HFF-Myc (cell line): ENCODE data around the gene UVSSA.

Source experiments
- DNase-seq: peaks from one replicate; pipeline ENCODE4 v3.0.0-alpha.2; 2011; ENCODE audit warnings: low read depth; ENCODE audit errors: extremely low read depth
- H3K4me3 ChIP-seq: replicated peaks from 2 replicates; pipeline ENCODE4 v1.5.1; 2011; ENCODE audit warnings: low read depth, mild to moderate bottlenecking, control low read depth, low read length
- TF ChIP-seq, protein P1 (sequence below): IDR thresholded peaks from 2 replicates; pipeline ENCODE4 v1.5.1; 2012; ENCODE audit warnings: mild to moderate bottlenecking, low read depth, low read length, control low read depth; ENCODE audit errors: missing control alignments

The UVSSA gene

DNA sequence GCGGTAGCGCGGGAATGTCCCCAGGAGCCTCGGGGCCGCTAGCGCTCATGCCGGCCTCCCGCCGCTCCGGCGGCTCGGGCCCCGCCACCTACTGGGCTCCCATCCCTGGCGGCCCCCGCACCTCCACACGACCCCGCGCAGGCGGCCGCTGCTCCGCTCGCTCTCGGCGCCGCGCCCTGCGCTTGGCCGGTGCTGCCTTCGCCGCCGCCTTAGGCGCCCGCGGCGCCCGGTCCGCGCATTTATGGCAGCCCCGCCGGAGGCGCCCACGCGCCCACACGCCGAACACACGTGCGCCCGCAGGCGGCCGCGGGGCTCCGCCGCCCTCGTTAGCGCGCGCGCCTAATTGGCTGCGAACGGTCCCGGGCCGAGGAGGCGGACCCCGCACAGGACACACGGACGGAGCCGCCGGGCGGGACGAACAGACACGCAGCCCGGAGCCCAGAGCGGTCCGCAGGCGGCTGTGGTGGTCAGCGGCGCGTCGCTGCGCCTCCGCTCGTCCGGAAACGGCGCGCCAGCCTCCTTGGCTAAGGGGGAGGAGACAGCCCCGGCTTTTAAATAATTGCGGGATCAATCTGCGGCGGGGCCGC, 59.5 kb downstream of the UVSSA start, which contains the start of gene NKX1-1:
Gene NKX1-1 (minus strand): TSS at position 49 of the 587 bp plus-strand sequence. CDS start 0 bp downstream, at position 49.
- H3K4me3 ChIP-seq = no peak within 1 kb of the TSS
- no peak for DNase-seq
- TF ChIP-seq, protein P1, sequence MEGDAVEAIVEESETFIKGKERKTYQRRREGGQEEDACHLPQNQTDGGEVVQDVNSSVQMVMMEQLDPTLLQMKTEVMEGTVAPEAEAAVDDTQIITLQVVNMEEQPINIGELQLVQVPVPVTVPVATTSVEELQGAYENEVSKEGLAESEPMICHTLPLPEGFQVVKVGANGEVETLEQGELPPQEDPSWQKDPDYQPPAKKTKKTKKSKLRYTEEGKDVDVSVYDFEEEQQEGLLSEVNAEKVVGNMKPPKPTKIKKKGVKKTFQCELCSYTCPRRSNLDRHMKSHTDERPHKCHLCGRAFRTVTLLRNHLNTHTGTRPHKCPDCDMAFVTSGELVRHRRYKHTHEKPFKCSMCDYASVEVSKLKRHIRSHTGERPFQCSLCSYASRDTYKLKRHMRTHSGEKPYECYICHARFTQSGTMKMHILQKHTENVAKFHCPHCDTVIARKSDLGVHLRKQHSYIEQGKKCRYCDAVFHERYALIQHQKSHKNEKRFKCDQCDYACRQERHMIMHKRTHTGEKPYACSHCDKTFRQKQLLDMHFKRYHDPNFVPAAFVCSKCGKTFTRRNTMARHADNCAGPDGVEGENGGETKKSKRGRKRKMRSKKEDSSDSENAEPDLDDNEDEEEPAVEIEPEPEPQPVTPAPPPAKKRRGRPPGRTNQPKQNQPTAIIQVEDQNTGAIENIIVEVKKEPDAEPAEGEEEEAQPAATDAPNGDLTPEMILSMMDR = no peak

GRCh38 chr4:1406981-1407656, 60.1 kb downstream of the UVSSA start:
- TF ChIP-seq, protein P1 = no peak
- no peak for DNase-seq
- no peak overlapping the region for H3K4me3 ChIP-seq

DNA sequence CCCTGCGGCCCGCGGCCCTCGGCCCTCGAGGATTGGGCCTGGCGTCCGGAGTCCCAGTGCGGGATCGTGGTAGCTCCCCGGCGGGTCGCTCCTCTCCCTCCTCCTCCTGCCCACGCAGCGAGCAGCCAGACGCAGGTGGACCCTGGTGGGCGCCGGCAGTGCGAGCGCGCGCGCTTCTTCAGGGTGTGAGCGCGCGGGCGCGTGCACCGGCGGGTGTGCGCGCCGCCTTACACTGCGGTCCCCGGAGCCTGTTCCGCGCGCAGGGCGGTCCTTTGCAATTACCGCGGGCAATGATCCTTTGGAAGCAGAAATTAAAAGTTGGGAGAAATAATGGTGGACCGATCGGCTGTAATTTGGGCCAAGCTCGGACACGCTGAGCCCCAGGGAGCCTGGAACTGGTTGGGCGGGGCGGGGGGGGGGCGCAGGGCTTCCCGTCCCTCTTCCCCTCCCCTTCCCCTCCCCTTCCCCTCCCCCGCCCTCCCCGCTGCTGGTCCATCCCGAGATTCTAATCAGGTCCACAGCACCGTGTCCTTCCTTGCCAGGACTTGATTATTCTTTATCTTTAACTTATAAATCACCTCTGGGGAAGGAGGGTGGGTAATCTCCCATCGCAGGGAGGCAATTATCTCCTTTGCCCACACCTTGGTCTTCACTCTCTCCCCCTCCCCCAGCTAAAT, 60.8 kb downstream of the UVSSA start:
- TF ChIP-seq, protein P1 = no peak
- no peak for DNase-seq
- no peak overlapping the region for H3K4me3 ChIP-seq

- TF ChIP-seq, protein P1 = peak; percentile 8
- no peak for DNase-seq
- H3K4me3 ChIP-seq = no peak overlapping the region
These were observed 61.4 kb downstream of the UVSSA start for GRCh38 chr4:1408418-1408817.

DNA sequence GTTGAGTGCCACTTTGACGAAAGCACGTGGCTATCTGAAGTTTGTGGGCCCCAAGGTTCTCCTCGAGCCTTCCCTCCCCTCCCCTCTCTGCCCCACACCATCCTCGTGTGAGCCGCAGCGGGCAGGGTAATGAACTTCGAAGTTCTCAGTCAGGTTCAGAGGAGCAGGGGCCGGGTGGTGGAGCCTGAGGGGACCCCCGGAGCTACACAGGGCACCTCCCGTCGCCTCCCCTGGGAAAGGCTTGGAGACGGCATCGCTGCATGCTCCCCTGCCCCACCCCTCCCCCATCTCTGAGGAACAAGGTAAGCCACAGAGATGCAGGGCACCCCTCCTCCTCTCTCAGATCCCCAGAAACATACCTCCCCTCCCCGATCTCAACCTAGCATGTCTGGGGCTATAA, 62.1 kb downstream of the UVSSA start:
- DNase-seq = no peak
- TF ChIP-seq, protein P1 = no peak
- H3K4me3 ChIP-seq = no peak overlapping the region

GRCh38 chr4:1409491-1410425, 62.8 kb downstream of the UVSSA start:
- DNase-seq = no peak
- TF ChIP-seq, protein P1 = no peak

More at GRCh38 chr4:1409491-1410425, 62.8 kb downstream of the UVSSA start:
- H3K4me3 ChIP-seq = no peak overlapping the region
